Neural crest cell (in vitro differentiated cells): ENCODE results near the gene SCAND1. TPM values are rescaled to one million over a fixed set of nuclear protein-coding genes. Genes with fewer than 3 reads are reported as not detected.

ENCODE experiments used
- DNase-seq: peaks from one replicate; pipeline ENCODE4 v3.0.0; 2021; ENCODE audit warnings: low read depth, mixed read lengths, low spot score
- H3K27ac Mint-ChIP-seq: one replicate; pipeline ENCODE4 v1.8.0; 2021; ENCODE audit warnings: mild to moderate bottlenecking, mixed read lengths; ENCODE audit not compliant: unreplicated experiment
- H3K27me3 Mint-ChIP-seq: 2 replicates; pipeline ENCODE4 v1.8.0; 2021; ENCODE audit warnings: low read depth, mild to moderate bottlenecking, mixed read lengths
- H3K36me3 Mint-ChIP-seq: 2 replicates; pipeline ENCODE4 v1.8.0; 2021; ENCODE audit warnings: low read depth, mild to moderate bottlenecking, mixed read lengths
- H3K4me1 Mint-ChIP-seq: 2 replicates; pipeline ENCODE4 v1.8.0; 2021; ENCODE audit warnings: mixed read lengths
- H3K4me3 Mint-ChIP-seq: one replicate; pipeline ENCODE4 v1.8.0; 2021; ENCODE audit warnings: mild to moderate bottlenecking, mixed read lengths
- H3K9me3 Mint-ChIP-seq: 2 replicates; pipeline ENCODE4 v1.8.0; 2021; ENCODE audit warnings: mixed read lengths
- total RNA-seq: library from RNA; stranded (reverse); gene quantifications from 2 replicates; pipeline ENCODE4 v1.2.1, GENCODE V29; 2021
- TF ChIP-seq, protein P1 (sequence below): fragments of 200-600 bp; sonication (generic); conservative IDR thresholded peaks from 2 replicates; pipeline ENCODE4 v1.5.0; 2021; ENCODE audit warnings: antibody characterized with exemption, mild to moderate bottlenecking

The SCAND1 gene
- total RNA-seq, 1 donor from 2014 or later = 82.1 TPM

DNA sequence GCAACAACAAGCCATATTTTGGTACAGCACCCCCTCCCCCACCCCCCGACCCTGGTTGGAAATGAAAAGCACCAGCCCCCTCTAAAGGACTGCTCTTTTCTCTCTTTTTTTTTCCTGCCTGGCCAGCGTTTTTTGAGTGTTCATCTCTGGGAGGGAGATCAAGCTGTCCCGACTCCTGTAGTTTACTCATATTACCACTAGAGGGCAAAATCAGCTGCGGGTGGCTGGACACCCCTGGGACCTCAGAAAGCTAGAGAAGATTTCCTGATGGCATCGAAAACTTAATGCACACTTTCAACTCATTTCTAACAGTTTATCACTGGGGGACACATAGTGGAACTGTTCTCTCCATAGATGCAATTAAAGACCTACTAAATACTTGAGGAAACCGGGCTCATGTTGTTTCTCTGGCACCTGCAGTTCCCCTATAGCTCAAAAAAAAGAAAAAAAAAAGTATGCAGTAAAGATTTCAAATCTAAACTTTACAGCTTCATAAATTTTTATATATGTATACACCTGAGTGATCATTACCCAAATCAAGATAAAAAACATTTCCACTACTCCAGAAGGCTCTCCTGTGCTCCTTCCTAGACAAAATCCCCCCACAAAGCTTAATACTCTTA lies 38.5 kb upstream of the SCAND1 start:
- Mint-ChIP-seq H3K4me3 (no peak overlapping the region), H3K27me3 (peaks cover 15% of the 10 kb centered on the region), H3K36me3 (no peaks in the 10 kb centered on the region), H3K9me3 (no peaks in the 10 kb centered on the region), H3K27ac (no peak overlapping the region), H3K4me1 (peaks cover 13% of the 10 kb centered on the region)
- peak; percentile 36 for DNase-seq
- TF ChIP-seq, protein P1, sequence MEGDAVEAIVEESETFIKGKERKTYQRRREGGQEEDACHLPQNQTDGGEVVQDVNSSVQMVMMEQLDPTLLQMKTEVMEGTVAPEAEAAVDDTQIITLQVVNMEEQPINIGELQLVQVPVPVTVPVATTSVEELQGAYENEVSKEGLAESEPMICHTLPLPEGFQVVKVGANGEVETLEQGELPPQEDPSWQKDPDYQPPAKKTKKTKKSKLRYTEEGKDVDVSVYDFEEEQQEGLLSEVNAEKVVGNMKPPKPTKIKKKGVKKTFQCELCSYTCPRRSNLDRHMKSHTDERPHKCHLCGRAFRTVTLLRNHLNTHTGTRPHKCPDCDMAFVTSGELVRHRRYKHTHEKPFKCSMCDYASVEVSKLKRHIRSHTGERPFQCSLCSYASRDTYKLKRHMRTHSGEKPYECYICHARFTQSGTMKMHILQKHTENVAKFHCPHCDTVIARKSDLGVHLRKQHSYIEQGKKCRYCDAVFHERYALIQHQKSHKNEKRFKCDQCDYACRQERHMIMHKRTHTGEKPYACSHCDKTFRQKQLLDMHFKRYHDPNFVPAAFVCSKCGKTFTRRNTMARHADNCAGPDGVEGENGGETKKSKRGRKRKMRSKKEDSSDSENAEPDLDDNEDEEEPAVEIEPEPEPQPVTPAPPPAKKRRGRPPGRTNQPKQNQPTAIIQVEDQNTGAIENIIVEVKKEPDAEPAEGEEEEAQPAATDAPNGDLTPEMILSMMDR = peak; percentile 84

DNA sequence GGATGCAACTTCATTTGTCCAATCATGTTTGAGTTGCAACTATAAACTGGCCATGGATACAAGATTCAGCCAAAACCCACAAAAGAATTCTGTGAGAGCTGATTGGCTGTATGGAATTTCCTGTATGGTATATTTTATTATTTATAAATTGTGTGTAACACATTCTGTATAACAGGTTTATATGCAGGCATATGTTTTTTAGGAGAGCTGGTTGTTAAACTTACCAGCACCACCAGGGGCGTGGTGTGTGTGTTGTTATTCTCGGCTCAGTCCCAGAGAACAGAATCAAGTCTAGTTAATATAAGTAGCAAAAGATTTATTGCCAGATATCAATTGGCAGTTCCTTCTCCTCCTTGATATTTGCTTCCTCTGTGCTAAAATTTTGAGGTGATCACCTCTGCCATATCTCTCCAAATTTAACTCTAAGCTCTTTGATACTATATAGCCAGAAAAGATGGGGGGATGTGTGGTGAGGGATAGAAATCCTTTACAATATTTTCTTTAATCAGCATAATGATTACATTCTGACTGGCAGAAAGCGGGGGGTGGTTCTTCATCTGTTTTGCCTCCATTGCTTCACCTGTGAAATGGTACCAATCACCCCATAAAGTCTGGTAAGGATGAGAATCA lies 37.0 kb upstream of the SCAND1 start:
- DNase-seq = no peak
- H3K9me3 Mint-ChIP-seq = no peaks in the 10 kb centered on the region
- TF ChIP-seq, protein P1 = peak; percentile 67
- peaks cover 15% of the 10 kb centered on the region for H3K27me3 Mint-ChIP-seq
- H3K36me3 Mint-ChIP-seq = no peaks in the 10 kb centered on the region
- H3K4me1 Mint-ChIP-seq = peaks cover 13% of the 10 kb centered on the region
- H3K4me3 Mint-ChIP-seq = no peak overlapping the region
- H3K27ac Mint-ChIP-seq = no peak overlapping the region

GRCh38 chr20:35988910-35989463 lies 34.7 kb upstream of the SCAND1 start:
- TF ChIP-seq, protein P1 = no peak
- Mint-ChIP-seq H3K27me3 (peaks cover 15% of the 10 kb centered on the region), H3K4me1 (peaks cover 9% of the 10 kb centered on the region), H3K36me3 (no peaks in the 10 kb centered on the region), H3K4me3 (no peak overlapping the region), H3K9me3 (no peaks in the 10 kb centered on the region), H3K27ac (no peak overlapping the region)
- DNase-seq = no peak

GRCh38 chr20:35985806-35986205 lies 31.5 kb upstream of the SCAND1 start:
- Mint-ChIP-seq H3K4me3 (no peak overlapping the region), H3K9me3 (no peaks in the 10 kb centered on the region), H3K36me3 (no peaks in the 10 kb centered on the region), H3K27ac (no peak overlapping the region), H3K27me3 (peaks cover 9% of the 10 kb centered on the region), H3K4me1 (peaks cover 4% of the 10 kb centered on the region)
- no peak for DNase-seq
- TF ChIP-seq, protein P1 = no peak

DNA sequence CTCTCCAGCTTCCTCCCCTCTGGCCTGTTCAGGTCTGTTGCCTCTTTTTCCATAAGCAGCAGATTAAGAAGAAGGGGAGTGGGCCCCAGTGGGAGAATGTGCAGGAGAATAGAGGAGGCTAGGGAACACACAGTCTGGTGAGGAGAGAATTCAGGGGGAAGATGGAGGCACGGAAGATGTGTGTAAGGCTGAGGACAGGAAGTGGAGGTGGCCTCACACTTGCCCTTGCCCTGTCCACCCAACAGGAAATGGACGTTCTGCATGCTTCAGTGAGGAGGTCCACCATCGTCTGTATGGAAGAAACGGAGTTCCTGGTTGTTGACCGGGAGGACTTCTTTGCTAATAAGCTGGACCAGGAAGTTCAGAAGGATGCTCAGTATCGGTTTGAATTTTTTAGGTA lies 30.1 kb upstream of the SCAND1 start:
- Mint-ChIP-seq H3K4me1 (peaks cover 4% of the 10 kb centered on the region), H3K27ac (no peak overlapping the region), H3K36me3 (no peaks in the 10 kb centered on the region), H3K9me3 (no peaks in the 10 kb centered on the region), H3K27me3 (peaks cover 6% of the 10 kb centered on the region), H3K4me3 (no peak overlapping the region)
- TF ChIP-seq, protein P1 = no peak
- DNase-seq = no peak
